ENCODE results near the gene CDHR2.

- no peak for TF ChIP-seq EZH2phosphoT487 (IDR thresholded peaks at IDR 0.05; ENCODE audit: insufficient read depth, low read depth)
- no peak for TF ChIP-seq EZH2 (IDR thresholded peaks at IDR 0.05; ENCODE audit: insufficient read depth, poor library complexity, severe bottlenecking)
Observed at GRCh38 chr5:176583076-176583475, 33.9 kb downstream of the CDHR2 start.
